H1 (cell line): ENCODE data around the gene HES4. TPM values are rescaled to one million over a fixed set of nuclear protein-coding genes. Genes with fewer than 3 reads are reported as not detected.
"Not testable (repeated sequence)": the region's sequence is repeated elsewhere in the genome, so short reads cannot be mapped to it uniquely, and the experiment has no call there.

Experiments
- CTCF ChIA-PET: fragments of 300-600 bp; sonication (Branson Sonifier 250); formaldehyde crosslinking; loops from one replicate; lab custom pipeline; 2021; ENCODE audit not compliant: partially characterized antibody; lab: Charles Lee
- POLR2A ChIA-PET: fragments of 300-600 bp; sonication (Branson Sonifier 250); formaldehyde crosslinking; loops from one replicate; lab custom pipeline; 2021; ENCODE audit warnings: inconsistent platforms; ENCODE audit not compliant: partially characterized antibody; lab: Charles Lee
- DNase-seq, 2 experiments: peaks; one replicate each; pipeline versions ENCODE4 v3.0.0 to v3.0.0-alpha.2; 2010 to 2022; ENCODE audit warnings: low spot score in 2 of 2, low read depth in 1 of 2, mixed read lengths in 1 of 2
- FAIRE-seq: peaks from 2 replicates; lab custom pipeline; 2011; peaks lifted over from hg19 to GRCh38; lab: Jason Lieb, UNC
- H2AFZ ChIP-seq: 2 replicates; pipeline ENCODE4 v1.8.1; 2012; ENCODE audit warnings: low read length, inconsistent platforms
- H2AK5ac ChIP-seq: 2 replicates; pipeline ENCODE4 v1.6.1; 2013; ENCODE audit warnings: low read depth, low read length
- H2BK120ac ChIP-seq: replicated peaks from 2 replicates; pipeline ENCODE3; 2013; ENCODE audit warnings: low read depth, low read length, inconsistent platforms
- H2BK12ac ChIP-seq: 2 replicates; pipeline ENCODE4 v1.6.1; 2013; ENCODE audit warnings: low read depth, low read length
- H2BK15ac ChIP-seq: 2 replicates; pipeline ENCODE4 v1.6.1; 2013; ENCODE audit warnings: low read length
- H2BK20ac ChIP-seq: 2 replicates; pipeline ENCODE4 v1.6.1; 2013; ENCODE audit warnings: low read length
- H2BK5ac ChIP-seq: 2 replicates; pipeline ENCODE4 v1.6.1; 2013; ENCODE audit warnings: low read depth, low read length
- H3K14ac ChIP-seq: 2 replicates; pipeline ENCODE4 v1.6.1; 2013; ENCODE audit warnings: inconsistent platforms; ENCODE audit not compliant: insufficient read length
- H3K18ac ChIP-seq: 2 replicates; pipeline ENCODE4 v1.6.1; 2013; ENCODE audit warnings: low read length; ENCODE audit errors: extremely low read depth
- H3K23ac ChIP-seq: 2 replicates; pipeline ENCODE4 v1.6.1; 2013; ENCODE audit warnings: inconsistent platforms; ENCODE audit not compliant: insufficient read length
- H3K23me2 ChIP-seq: 2 replicates; pipeline ENCODE4 v1.6.1; 2013; ENCODE audit warnings: low read depth, low read length
- H3K27ac ChIP-seq: 2 replicates; pipeline ENCODE4 v1.6.1; 2011; ENCODE audit warnings: low read depth, low read length, inconsistent platforms
- H3K27me3 ChIP-seq, 4 experiments: replicated peaks in 1 of 4; 1 replicate in 1 of 4; 2 replicates in 3 of 4; pipeline versions ENCODE4 v1.6.1 to v1.8.1; 2011 to 2013; ENCODE audit warnings: low read length in 3 of 4, mild to moderate bottlenecking in 3 of 4, inconsistent platforms in 2 of 4, mixed read lengths in 2 of 4, moderate library complexity in 1 of 4; ENCODE audit not compliant: control insufficient read depth in 3 of 4, insufficient read depth in 3 of 4; ENCODE audit errors: extremely low read depth in 1 of 4
- H3K36me3 ChIP-seq, 4 experiments: 2 replicates each; pipeline versions ENCODE4 v1.6.1 to v1.8.1; 2011 to 2013; ENCODE audit warnings: mild to moderate bottlenecking in 4 of 4, low read length in 3 of 4, moderate library complexity in 2 of 4, control low read depth in 1 of 4, inconsistent platforms in 1 of 4; ENCODE audit not compliant: insufficient read depth in 4 of 4, control insufficient read depth in 2 of 4
- H3K4ac ChIP-seq: replicated peaks from 2 replicates; pipeline ENCODE3; 2013; ENCODE audit warnings: low read length, low read depth, mixed read lengths, inconsistent platforms; ENCODE audit not compliant: insufficient read length
- H3K4me1 ChIP-seq, 4 experiments: replicated peaks in 1 of 4; 1 replicate in 1 of 4; 2 replicates in 3 of 4; pipeline versions ENCODE4 v1.6.1 to v1.8.1; 2011 to 2013; ENCODE audit warnings: low read length in 3 of 4, inconsistent platforms in 2 of 4, mixed read lengths in 1 of 4; ENCODE audit not compliant: insufficient read depth in 4 of 4, control insufficient read depth in 3 of 4
- H3K4me2 ChIP-seq, 2 experiments: 2 replicates each; pipeline versions ENCODE4 v1.6.1 to v1.8.1; 2011 to 2013; ENCODE audit warnings: low read depth in 2 of 2, low read length in 2 of 2, control low read depth in 1 of 2, inconsistent platforms in 1 of 2, mild to moderate bottlenecking in 1 of 2; ENCODE audit not compliant: insufficient read depth in 1 of 2
- H3K4me3 ChIP-seq, 4 experiments: fragments of 200-600, 300-600 bp in 1 of 4; sonication (generic), shearing (Covaris generic), sonication (Bioruptor Twin) in 1 of 4; 2 replicates each; pipeline versions ENCODE4 v1.5.1 to v1.8.1; 2011 to 2016; ENCODE audit warnings: low read length in 4 of 4, low read depth in 3 of 4, control low read depth in 2 of 4, inconsistent platforms in 2 of 4, mild to moderate bottlenecking in 2 of 4, mixed read lengths in 1 of 4, moderate library complexity in 1 of 4; ENCODE audit not compliant: insufficient read depth in 2 of 4; ENCODE audit errors: extremely low read depth in 1 of 4
- H3K56ac ChIP-seq: replicated peaks from 2 replicates; pipeline ENCODE3; 2013; ENCODE audit warnings: low read depth, mild to moderate bottlenecking, mixed read lengths, low read length, inconsistent platforms; ENCODE audit not compliant: insufficient read length
- H3K79me1 ChIP-seq: 2 replicates; pipeline ENCODE4 v1.6.1; 2013; ENCODE audit warnings: low read depth, low read length, control low read depth
- H3K79me2 ChIP-seq, 2 experiments: 2 replicates each; pipeline versions ENCODE4 v1.6.1 to v1.8.1; 2012 to 2013; ENCODE audit warnings: low read length in 2 of 2, mild to moderate bottlenecking in 2 of 2, inconsistent platforms in 1 of 2; ENCODE audit not compliant: insufficient read depth in 2 of 2, control insufficient read depth in 1 of 2
- H3K9ac ChIP-seq, 4 experiments: replicated peaks in 1 of 4; 1 replicate in 1 of 4; 2 replicates in 3 of 4; pipeline versions ENCODE4 v1.6.1 to v1.8.1; 2011 to 2013; ENCODE audit warnings: low read depth in 3 of 4, low read length in 3 of 4, control low read depth in 2 of 4, mild to moderate bottlenecking in 2 of 4, moderate library complexity in 2 of 4, inconsistent platforms in 1 of 4; ENCODE audit errors: extremely low read depth in 1 of 4
- H3K9me3 ChIP-seq, 2 experiments: 2 replicates each; pipeline versions ENCODE4 v1.6.1 to v1.8.1; 2012 to 2013; ENCODE audit warnings: mild to moderate bottlenecking in 2 of 2, moderate library complexity in 2 of 2, control low read depth in 1 of 2, inconsistent platforms in 1 of 2, low read depth in 1 of 2, low read length in 1 of 2, mixed read lengths in 1 of 2; ENCODE audit not compliant: insufficient read depth in 2 of 2
- H4K20me1 ChIP-seq, 2 experiments: replicated peaks in 1 of 2; 2 replicates each; pipeline versions ENCODE3 to v1.8.1; 2011 to 2013; ENCODE audit warnings: inconsistent platforms in 2 of 2, low read length in 2 of 2, mild to moderate bottlenecking in 1 of 2; ENCODE audit not compliant: insufficient read depth in 2 of 2, control insufficient read depth in 1 of 2
- H4K5ac ChIP-seq: 2 replicates; pipeline ENCODE4 v1.6.1; 2013; ENCODE audit warnings: low read length, low read depth, mixed read lengths, inconsistent platforms; ENCODE audit not compliant: insufficient read length
- H4K8ac ChIP-seq: 2 replicates; pipeline ENCODE4 v1.8.0; 2013; ENCODE audit warnings: mild to moderate bottlenecking, moderate library complexity, low read length, inconsistent platforms; ENCODE audit not compliant: insufficient read depth; ENCODE audit errors: extremely low read depth
- H4K91ac ChIP-seq: replicated peaks from 2 replicates; pipeline ENCODE3; 2013; ENCODE audit warnings: low read length, mixed read lengths, inconsistent platforms; ENCODE audit not compliant: insufficient read length
- USF2 ChIP-seq: IDR thresholded peaks from 2 replicates; pipeline ENCODE4 v1.6.1; 2011; ENCODE audit warnings: low read length, improper control_type of control experiment
- WGBS, 2 experiments: shearing (Covaris generic) in 1 of 2; methylation state at CpG; one replicate each; pipeline versions ENCODE4 v1.1.6 to v1.1.7; 2013 to 2015; ENCODE audit warnings: low lambda C conversion rate in 2 of 2, mixed read lengths in 2 of 2, inconsistent platforms in 1 of 2, low coverage in 1 of 2, missing lambda C conversion rate in 1 of 2; ENCODE audit not compliant: insufficient replicate concordance in 2 of 2, insufficient coverage in 1 of 2, insufficient read length in 1 of 2; ENCODE audit errors: extremely low coverage in 1 of 2, missing lambda C conversion rate in 1 of 2; 5-methylcytosine and 5-hydroxymethylcytosine counted together
- polyA plus RNA-seq, 7 experiments: library from polyadenylated mRNA; depleted of rRNA in 3 of 7; stranded (reverse) in 5 of 7; unstranded in 2 of 7; fragments of >200 nt in 5 of 7; fragments of 200-250 nt in 2 of 7; gene quantifications; 1 replicate in 5 of 7; 2 replicates in 1 of 7; 4 replicates in 1 of 7; pipeline versions ENCODE4 v1.2.1 to v1.2.3, GENCODE V29; 2011 to 2013; ENCODE audit warnings: missing spikeins in 2 of 7, mixed read lengths in 2 of 7
- total RNA-seq: library from RNA; stranded (reverse); fragmentation: NEBNext Ultra II Directional; extraction: Animal tissue kit (Norgen Biotek cat#: 25700); gene quantifications from 2 replicates; pipeline ENCODE4 v1.2.1, GENCODE V29; 2021

HES4 gene
- total and polyA plus RNA-seq, 2 of the 8 experiments (the other 6 are each of a cell fraction or from before 2014, with no cell fraction given): 2.8 to 3.5 TPM

GRCh38 chr1:1030867-1031658 is 31.2 kb upstream of the HES4 start:
- peak overlapping the region; percentile 96 for H4K91ac ChIP-seq
- peaks cover 14 to 43% of the 10 kb centered on the region in 2 experiments for H4K20me1 ChIP-seq
- not testable (repeated sequence) for H4K8ac ChIP-seq, H2BK120ac ChIP-seq, H3K14ac ChIP-seq, H3K23me2 ChIP-seq, H3K79me2 ChIP-seq, H3K79me1 ChIP-seq, H3K9me3 ChIP-seq, H3K56ac ChIP-seq, H3K27ac ChIP-seq, H3K4me3 ChIP-seq, H2AFZ ChIP-seq, DNase-seq, FAIRE-seq
- H3K9ac ChIP-seq: peak overlapping the region in 1 of 4 experiments; percentile 57; a peak in 2 of 7 replicates
- H2AK5ac ChIP-seq: peak overlapping the region; percentile 100
- peaks cover 0 to 35% (median 14%) of the 10 kb centered on the region in 4 experiments; a peak in 6 of 7 replicates for H3K4me1 ChIP-seq
- H3K36me3 ChIP-seq: peaks cover 0 to 14% (median 3%) of the 10 kb centered on the region in 4 experiments; a peak in 2 of 8 replicates
- peak overlapping the region; percentile 94 for H3K4ac ChIP-seq
- H2BK12ac ChIP-seq: peak overlapping the region; percentile 96; the same call in 1 of the 2 replicates
- peaks cover 0 to 16% (median 13%) of the 10 kb centered on the region in 4 experiments; a peak in 5 of 7 replicates for H3K27me3 ChIP-seq
- TF ChIP-seq USF2: 0 out of 2 replicates have a peak, but pooled peaks have one; percentile 17
- H2BK15ac ChIP-seq: peak overlapping the region; percentile 46; the same call in 1 of the 2 replicates
- H2BK20ac ChIP-seq: peak overlapping the region; percentile 94
- H3K23ac ChIP-seq: peak overlapping the region; percentile 52
- H2BK5ac ChIP-seq: peak overlapping the region; percentile 61; the same call in 1 of the 2 replicates
- POLR2A ChIA-PET: interaction anchor here (0.6 to 10.9 kb wide), 18 partner anchors 9 to 474 kb away, joined by 3 to 245 read pairs (median 4); partner anchors contain the start of genes AGRN, HES4 and ISG15
- H3K18ac ChIP-seq: peak overlapping the region; percentile 75
- CTCF ChIA-PET: interaction anchor here (0.8 to 4.5 kb wide), 10 partner anchors 15 to 371 kb away, joined by 3 to 60 read pairs (median 4); partner anchors contain the start of genes ISG15, PERM1 and RNF223
- WGBS, 2 experiments: 71% methylated on average over 5 of the region's 7 CpGs; no CpG with 5 or more reads in 1 of the 2 experiments
- peak overlapping the region; percentile 76 for H4K5ac ChIP-seq
- H3K4me2 ChIP-seq: peak overlapping the region; percentile 21 to 61; a peak in 3 of 4 replicates
